HG03108 (cell line): ENCODE results near the gene CLCN6.

Experiments
- ATAC-seq: cut with Tn5 transposase; IDR thresholded peaks from one replicate; pipeline ENCODE4 v1.9.1; 2021; ENCODE audit warnings: moderate library complexity; ENCODE audit not compliant: unreplicated experiment

CLCN6 gene

GRCh38 chr1:11823366-11824137, 17.6 kb downstream of the CLCN6 start:
- no peak for ATAC-seq

DNA sequence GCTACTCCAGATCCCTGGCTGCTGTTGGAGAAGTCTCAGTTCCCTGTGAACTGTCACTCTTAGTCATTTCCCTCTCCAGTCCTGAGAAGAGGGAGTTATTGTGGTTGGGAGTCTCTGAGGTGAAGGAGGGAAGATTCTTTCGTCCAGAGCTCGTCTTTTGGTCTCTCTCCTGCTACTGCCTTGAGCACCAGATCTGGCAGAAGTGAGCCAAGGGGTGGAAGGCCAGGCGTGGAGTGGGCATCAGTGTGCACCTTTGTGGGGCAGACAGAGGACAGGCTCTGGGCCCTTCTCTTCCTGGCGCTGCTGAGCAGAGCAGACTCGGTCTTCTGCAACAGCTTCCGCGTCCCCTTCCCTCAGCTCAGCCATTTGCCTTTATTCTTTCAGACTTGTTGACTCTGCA, 19.1 kb downstream of the CLCN6 start:
- ATAC-seq = no peak

DNA sequence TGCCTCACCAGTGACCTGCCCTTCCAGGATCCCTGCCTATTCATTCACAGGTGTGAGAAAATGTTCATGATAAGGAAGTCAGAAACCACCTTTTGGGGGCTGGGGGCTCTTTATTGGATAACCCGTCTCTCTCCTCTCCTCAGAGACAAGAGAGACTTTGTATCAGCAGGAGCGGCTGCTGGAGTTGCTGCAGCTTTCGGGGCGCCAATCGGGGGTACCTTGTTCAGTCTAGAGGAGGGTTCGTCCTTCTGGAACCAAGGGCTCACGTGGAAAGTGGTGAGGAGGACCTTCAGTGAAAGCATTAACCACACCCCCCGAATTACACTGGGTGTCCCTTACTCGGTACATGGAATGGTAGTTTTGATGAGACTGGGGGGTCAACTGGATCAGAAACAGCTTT, 21.0 kb downstream of the CLCN6 start:
- ATAC-seq = no peak

DNA sequence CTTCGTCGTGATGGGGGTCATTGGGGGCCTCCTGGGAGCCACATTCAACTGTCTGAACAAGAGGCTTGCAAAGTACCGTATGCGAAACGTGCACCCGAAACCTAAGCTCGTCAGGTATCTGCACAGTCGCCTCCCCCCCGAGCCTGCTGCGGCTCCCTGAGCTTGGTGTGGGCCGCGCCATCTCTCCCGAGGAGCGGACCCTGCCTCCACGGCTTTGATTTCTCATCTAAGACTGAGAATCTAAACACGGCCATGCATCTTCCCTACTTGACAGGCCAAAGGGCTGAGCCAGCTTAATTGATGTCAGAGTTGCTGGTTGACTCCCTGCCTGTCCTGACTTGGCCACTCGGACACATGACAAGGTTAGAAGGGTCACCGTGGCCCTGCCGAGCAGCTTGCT, 22.5 kb downstream of the CLCN6 start:
- no peak for ATAC-seq

- ATAC-seq = no peak
Observed at GRCh38 chr1:11831945-11832725, 26.1 kb downstream of the CLCN6 start.

- ATAC-seq = no peak
Observed at GRCh38 chr1:11833497-11833896, 27.5 kb downstream of the CLCN6 start.

GRCh38 chr1:11833900-11834299, 27.9 kb downstream of the CLCN6 start:
- ATAC-seq = no peak

GRCh38 chr1:11835441-11836225, 29.6 kb downstream of the CLCN6 start:
- ATAC-seq = no peak

- no peak for ATAC-seq
Observed at GRCh38 chr1:11836955-11837766, 31.2 kb downstream of the CLCN6 start.

DNA sequence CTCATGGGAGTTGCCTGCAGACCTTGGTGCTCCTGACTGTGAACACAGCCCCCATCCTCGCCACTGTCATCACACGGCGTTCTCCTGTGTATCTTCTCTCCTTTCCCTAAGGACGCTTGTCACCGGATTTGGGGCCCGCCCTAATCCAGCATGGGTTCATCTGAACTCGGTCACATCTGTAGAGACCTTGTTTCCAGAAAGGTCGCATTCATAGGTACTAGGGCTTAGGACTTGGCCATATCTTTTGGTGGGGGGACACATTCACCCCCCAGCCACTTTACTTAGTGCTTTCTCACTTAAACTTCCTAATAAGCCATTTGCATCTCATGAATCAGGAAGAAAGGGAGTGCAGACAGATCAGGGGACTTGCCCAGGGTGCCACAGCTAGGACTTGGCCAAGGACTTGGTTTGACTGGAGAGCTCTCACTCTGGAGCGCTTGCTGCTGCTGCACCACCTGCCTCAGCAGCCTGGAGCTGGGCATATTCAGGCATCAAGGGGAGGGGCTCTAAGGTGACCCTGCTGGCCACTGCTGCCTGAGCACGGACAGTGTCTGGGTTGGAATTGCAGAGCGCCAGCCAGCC, 31.9 kb downstream of the CLCN6 start:
- no peak for ATAC-seq

GRCh38 chr1:11838349-11839272, 32.6 kb downstream of the CLCN6 start:
- ATAC-seq = no peak

- no peak for ATAC-seq
Observed at GRCh38 chr1:11839727-11840705, 34.0 kb downstream of the CLCN6 start.

DNA sequence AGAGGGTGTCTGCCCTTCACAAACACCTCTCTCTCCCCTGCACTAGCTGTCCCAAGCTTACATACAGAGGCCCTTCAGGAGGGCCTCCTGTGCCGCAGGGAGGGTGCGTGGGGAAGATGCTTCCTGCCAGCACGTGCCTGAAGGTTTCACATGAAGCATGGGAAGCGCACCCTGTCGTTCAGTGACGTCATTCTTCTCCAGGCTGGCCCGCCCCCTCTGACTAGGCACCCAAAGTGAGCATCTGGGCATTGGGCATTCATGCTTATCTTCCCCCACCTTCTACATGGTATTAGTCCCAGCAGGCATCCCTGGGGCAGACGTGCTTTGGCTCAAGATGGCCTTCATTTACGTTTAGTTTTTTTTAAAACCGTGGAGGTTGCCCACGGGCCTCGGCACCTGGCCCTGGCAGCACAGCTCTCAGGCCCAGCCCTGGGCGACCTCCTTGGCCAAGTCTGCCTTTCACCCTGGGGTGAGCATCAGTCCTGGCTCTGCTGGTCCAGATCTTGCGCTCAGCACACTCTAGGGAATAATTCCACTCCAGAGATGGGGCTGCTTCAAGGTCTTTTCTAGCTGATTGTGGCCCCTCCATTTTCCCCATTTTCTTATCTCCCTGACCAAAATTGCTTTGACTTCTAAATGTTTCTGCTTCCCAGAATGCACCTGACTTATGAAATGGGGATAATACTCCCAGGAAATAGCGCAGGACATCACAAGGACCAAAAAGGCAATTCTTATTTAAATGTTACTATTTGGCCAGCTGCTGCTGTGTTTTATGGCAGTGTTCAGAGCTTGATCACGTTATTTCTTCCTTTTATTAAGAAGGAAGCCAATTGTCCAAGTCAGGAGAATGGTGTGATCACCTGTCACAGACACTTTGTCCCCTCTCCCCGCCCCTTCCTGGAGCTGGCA, 35.5 kb downstream of the CLCN6 start:
- ATAC-seq = no peak

- no peak for ATAC-seq
Observed at GRCh38 chr1:11842154-11843041, 36.4 kb downstream of the CLCN6 start.

DNA sequence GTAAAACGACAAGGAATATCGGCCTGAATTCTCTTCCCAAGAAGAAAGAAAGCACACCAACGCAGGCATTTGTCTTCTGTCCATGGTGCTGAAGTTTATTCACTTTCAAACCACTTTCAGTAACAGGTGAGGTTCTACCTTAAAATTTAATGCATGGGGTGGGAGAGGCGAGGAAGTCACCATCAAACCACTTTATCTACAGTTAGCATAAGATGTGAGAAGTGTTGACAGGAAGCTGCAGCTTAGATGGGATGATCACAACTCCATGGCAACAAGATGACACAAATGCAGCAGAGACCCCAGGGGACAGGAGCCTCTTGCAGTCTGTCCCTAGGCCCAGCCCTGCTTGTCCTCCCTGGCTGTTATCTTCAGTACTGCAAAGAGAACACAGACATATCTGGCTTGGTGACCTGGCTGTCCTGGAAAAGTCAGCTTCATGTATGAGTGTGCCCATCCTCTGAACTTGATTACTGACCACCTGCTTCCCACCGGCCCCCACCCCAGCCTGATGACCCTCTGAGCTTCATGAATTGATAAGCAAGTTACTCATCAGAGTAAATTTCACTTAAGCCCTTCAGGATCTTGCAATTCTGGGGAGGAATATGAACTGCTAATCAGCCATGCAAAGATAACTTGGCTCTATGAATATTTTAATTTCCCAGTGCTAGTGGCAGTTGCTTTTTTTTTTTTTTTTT, 39.8 kb downstream of the CLCN6 start:
- ATAC-seq = no peak
